AG04450 (cell line): ENCODE results near the gene KEL. TPM values are rescaled to one million over a fixed set of nuclear protein-coding genes. Genes with fewer than 3 reads are reported as not detected.

ENCODE experiments used
- CTCF ChIA-PET: fragments of 300-600, 350-600 bp; formaldehyde crosslinking; extraction: SDS; loops from one replicate; lab custom pipeline; 2022; ENCODE audit warnings: antibody characterized with exemption, inconsistent platforms; lab: Charles Lee
- POLR2A ChIA-PET: fragments of 350-600 bp; formaldehyde crosslinking; extraction: SDS; loops from one replicate; lab custom pipeline; 2021; ENCODE audit warnings: antibody characterized with exemption, inconsistent platforms; lab: Yijun Ruan, JAX
- DNase-seq: peaks from one replicate; pipeline ENCODE4 v3.0.0-alpha.2; 2011; ENCODE audit warnings: low read depth, low spot score
- H3K27ac ChIP-seq: one replicate; pipeline ENCODE4 v1.5.1; 2012; ENCODE audit warnings: low read depth, low read length, control low read depth
- H3K27me3 ChIP-seq: one replicate; pipeline ENCODE4 v1.6.0; 2012; ENCODE audit warnings: low read length; ENCODE audit not compliant: control insufficient read depth, insufficient read depth
- H3K4me3 ChIP-seq: 2 replicates; pipeline ENCODE4 v1.5.1; 2011; ENCODE audit warnings: mild to moderate bottlenecking, low read depth, low read length, control low read depth
- H3K9me3 ChIP-seq: 2 replicates; pipeline ENCODE4 v1.5.1; 2012; ENCODE audit warnings: low read length; ENCODE audit not compliant: control insufficient read depth, insufficient read depth
- CTCF ChIP-seq: IDR thresholded peaks from 2 replicates; pipeline ENCODE4 v1.5.1; 2011; ENCODE audit warnings: low read depth, low read length, control low read depth, inconsistent platforms
- polyA plus RNA-seq: library from polyadenylated mRNA; depleted of rRNA; stranded (reverse); fragments of >200 nt; gene quantifications from 2 replicates; pipeline ENCODE4 v1.2.3, GENCODE V29; 2011

Gene KEL
- polyA plus RNA-seq, 1 experiment, result 0.09 TPM

GRCh38 chr7:142962991-142963390, 828 bp upstream of the KEL start:
- Histone ChIP-seq H3K4me3 (no peak overlapping the region), H3K27ac (no peak overlapping the region), H3K27me3 (no peaks in the 10 kb centered on the region), H3K9me3 (peaks cover 16% of the 10 kb centered on the region)
- TF ChIP-seq CTCF, result no peak
- no peak for DNase-seq
- ChIA-PET CTCF (no interaction called here), POLR2A (no interaction called here)

- Histone ChIP-seq H3K9me3 (peaks cover 19% of the 10 kb centered on the region), H3K27me3 (no peaks in the 10 kb centered on the region), H3K4me3 (no peak overlapping the region), H3K27ac (no peak overlapping the region)
- CTCF ChIA-PET, result no interaction called here
- POLR2A ChIA-PET, result no interaction called here
- no peak for TF ChIP-seq CTCF
- DNase-seq, result no peak
These were observed 579 bp downstream of the KEL start for GRCh38 chr7:142961595-142961972.

GRCh38 chr7:142960955-142961512, 1.1 kb downstream of the KEL start:
- ChIA-PET POLR2A (no interaction called here), CTCF (no interaction called here)
- TF ChIP-seq CTCF, result no peak
- peaks cover 19% of the 10 kb centered on the region for H3K9me3 ChIP-seq
- H3K27ac ChIP-seq, result no peak overlapping the region
- no peak overlapping the region for H3K4me3 ChIP-seq
- H3K27me3 ChIP-seq, result no peaks in the 10 kb centered on the region
- no peak for DNase-seq

GRCh38 chr7:142959202-142959601, 3.0 kb downstream of the KEL start:
- ChIA-PET CTCF (no interaction called here), POLR2A (no interaction called here)
- DNase-seq, result no peak
- H3K9me3 ChIP-seq, result peaks cover 21% of the 10 kb centered on the region
- H3K27me3 ChIP-seq, result no peaks in the 10 kb centered on the region
- H3K27ac ChIP-seq, result no peak overlapping the region
- H3K4me3 ChIP-seq, result no peak overlapping the region
- no peak for TF ChIP-seq CTCF

GRCh38 chr7:142957723-142958122, 4.4 kb downstream of the KEL start:
- DNase-seq, result no peak
- POLR2A ChIA-PET, result no interaction called here

More at GRCh38 chr7:142957723-142958122, 4.4 kb downstream of the KEL start:
- no peak overlapping the region for H3K27ac ChIP-seq
- no peak overlapping the region for H3K4me3 ChIP-seq
- TF ChIP-seq CTCF, result no peak
- peaks cover 31% of the 10 kb centered on the region for H3K9me3 ChIP-seq
- H3K27me3 ChIP-seq, result no peaks in the 10 kb centered on the region
- CTCF ChIA-PET, result no interaction called here
